GM12864 (cell line): ENCODE data around the gene ZNF326.

Experiments used
- DNase-seq: peaks from one replicate; pipeline ENCODE4 v3.0.0-alpha.2; 2011; ENCODE audit warnings: low read depth
- H3K4me3 ChIP-seq: 2 replicates; pipeline ENCODE4 v1.5.1; 2011; ENCODE audit warnings: mild to moderate bottlenecking, low read depth, low read length, control low read depth
- TF ChIP-seq, protein P1 (sequence below): IDR thresholded peaks from 2 replicates; pipeline ENCODE4 v1.5.1; 2011; ENCODE audit warnings: low read depth, mild to moderate bottlenecking, moderate library complexity, low read length, control low read depth, inconsistent platforms; ENCODE audit errors: missing control alignments

The ZNF326 gene

DNA sequence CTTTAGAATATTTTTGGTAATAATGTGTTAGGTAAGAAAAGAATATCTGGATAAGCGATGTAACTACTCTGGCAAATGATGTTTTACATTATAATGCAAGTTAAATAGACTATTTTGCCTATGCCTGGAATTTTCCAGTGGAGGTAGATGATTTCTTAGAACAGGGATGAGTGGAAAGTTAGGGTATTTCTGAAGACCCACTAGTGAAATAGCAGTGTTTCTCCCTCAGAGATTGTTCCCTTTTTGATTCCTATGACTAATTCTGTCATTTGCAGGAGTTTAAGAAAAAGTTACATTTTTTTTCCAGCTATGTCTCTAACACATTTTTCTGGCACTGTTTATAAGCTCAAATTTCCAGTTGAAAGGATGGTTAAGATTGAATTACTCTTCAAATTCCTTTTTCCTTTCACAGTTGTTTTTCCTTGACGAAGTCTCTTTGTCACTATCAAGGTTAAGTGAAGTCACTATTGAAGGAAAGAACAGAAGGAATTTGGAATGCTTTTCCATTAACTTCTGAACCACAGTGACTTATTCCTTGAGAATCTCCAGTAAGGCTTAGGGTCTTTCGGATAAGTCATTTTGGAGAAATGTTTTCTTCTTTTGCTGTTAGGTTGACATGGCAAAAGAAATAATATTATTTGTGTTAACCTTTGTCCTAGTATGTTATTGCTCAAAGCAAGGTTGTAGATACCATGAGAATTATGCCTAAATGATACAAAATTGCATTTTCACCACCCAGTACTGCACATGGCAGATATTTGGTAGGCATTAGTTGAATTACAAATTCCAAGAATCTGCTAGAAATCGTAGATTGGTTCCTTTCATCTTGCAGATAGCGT lies 42.9 kb upstream of the ZNF326 start:
- DNase-seq = no peak
- no peak overlapping the region for H3K4me3 ChIP-seq
- TF ChIP-seq, protein P1, sequence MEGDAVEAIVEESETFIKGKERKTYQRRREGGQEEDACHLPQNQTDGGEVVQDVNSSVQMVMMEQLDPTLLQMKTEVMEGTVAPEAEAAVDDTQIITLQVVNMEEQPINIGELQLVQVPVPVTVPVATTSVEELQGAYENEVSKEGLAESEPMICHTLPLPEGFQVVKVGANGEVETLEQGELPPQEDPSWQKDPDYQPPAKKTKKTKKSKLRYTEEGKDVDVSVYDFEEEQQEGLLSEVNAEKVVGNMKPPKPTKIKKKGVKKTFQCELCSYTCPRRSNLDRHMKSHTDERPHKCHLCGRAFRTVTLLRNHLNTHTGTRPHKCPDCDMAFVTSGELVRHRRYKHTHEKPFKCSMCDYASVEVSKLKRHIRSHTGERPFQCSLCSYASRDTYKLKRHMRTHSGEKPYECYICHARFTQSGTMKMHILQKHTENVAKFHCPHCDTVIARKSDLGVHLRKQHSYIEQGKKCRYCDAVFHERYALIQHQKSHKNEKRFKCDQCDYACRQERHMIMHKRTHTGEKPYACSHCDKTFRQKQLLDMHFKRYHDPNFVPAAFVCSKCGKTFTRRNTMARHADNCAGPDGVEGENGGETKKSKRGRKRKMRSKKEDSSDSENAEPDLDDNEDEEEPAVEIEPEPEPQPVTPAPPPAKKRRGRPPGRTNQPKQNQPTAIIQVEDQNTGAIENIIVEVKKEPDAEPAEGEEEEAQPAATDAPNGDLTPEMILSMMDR = no peak

DNA sequence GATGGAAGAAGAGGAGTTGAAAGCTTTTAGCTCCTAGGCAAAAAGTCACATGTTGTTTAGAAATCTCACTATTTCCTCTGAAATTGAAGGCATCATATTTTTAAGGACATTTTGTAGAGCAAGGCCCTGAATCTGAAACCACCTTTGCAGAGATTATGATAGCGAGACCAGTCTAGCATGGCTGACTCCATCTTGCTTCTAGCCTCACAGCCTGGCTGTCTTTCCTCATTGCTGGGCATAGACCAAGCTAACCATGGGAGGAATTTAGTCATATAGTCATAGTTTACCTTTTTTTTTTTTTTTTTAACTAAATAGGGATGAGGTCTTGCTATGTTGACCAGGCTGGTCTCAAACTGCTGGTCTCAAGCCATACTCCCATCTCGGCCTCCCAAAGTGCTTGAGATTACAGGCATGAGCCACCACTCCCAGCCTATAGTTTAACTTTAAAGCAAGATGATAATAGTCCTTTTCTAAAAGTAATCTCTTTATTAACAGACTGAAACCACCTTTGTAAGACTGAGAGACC lies 42.2 kb upstream of the ZNF326 start:
- no peak for DNase-seq
- TF ChIP-seq, protein P1 = no peak
- H3K4me3 ChIP-seq = no peak overlapping the region

DNA sequence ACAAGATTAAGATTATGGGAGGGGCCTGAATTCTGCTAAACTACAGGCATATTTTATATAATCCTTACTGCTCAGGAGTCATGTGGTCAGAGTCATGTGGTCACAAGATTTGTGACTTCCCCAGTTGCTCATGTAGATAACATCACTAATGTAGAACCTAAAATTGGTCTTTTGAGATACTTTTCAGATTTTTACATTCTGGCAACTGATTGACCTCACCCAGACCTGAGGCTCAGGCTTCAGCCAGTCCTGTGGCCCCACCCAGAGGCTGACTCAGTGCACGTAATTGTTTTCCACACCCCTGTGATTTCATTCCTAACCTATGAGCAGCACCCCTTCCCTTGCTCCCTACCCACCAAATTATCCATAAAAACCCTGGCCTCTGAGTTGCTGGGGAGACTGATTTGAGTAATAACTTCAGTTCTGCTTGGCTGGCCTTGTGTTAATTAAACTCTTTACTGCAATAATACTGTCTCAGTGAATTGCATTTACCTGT lies 41.7 kb upstream of the ZNF326 start:
- DNase-seq = no peak
- TF ChIP-seq, protein P1 = peak; percentile 42
- no peak overlapping the region for H3K4me3 ChIP-seq

DNA sequence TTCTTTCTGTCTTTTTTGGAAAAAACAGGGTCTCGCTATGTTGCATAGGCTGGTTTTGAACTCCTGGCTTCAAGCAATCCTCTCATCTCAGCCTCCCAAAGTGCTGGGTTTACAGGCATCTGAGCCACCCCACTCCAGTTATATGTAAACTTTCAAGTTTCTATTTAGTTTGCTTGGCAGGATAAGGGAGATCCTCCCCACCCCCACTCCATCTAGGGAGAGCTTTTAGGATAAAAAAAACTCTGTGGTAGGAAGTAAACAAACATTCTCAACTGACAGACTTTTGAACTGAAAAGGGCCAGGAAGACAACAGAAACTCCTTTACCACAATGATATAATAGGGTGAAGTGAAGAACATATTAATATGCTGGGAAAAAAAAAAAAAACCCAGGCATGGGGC lies 41.0 kb upstream of the ZNF326 start:
- TF ChIP-seq, protein P1 = no peak
- DNase-seq = no peak
- no peak overlapping the region for H3K4me3 ChIP-seq

DNA sequence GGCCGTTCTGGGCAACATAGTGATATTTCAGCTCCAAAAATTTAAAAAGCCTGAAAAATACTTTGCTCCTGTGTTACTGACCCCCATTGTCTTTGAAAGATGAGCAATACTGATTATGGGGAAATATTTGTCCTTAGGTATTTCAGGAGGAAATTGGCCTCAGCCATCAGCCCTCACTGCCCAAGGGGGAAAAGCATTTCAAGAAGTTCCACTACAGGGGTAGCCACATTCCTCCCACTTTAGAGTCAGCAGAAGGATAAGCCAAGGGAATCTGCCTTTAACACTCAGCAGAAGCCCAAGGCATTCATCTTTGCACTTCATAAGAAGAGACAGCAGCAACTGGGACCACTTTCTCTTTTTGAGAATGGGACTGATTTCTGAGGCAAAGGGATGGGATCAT lies 40.5 kb upstream of the ZNF326 start:
- TF ChIP-seq, protein P1 = no peak
- no peak for DNase-seq
- no peak overlapping the region for H3K4me3 ChIP-seq

DNA sequence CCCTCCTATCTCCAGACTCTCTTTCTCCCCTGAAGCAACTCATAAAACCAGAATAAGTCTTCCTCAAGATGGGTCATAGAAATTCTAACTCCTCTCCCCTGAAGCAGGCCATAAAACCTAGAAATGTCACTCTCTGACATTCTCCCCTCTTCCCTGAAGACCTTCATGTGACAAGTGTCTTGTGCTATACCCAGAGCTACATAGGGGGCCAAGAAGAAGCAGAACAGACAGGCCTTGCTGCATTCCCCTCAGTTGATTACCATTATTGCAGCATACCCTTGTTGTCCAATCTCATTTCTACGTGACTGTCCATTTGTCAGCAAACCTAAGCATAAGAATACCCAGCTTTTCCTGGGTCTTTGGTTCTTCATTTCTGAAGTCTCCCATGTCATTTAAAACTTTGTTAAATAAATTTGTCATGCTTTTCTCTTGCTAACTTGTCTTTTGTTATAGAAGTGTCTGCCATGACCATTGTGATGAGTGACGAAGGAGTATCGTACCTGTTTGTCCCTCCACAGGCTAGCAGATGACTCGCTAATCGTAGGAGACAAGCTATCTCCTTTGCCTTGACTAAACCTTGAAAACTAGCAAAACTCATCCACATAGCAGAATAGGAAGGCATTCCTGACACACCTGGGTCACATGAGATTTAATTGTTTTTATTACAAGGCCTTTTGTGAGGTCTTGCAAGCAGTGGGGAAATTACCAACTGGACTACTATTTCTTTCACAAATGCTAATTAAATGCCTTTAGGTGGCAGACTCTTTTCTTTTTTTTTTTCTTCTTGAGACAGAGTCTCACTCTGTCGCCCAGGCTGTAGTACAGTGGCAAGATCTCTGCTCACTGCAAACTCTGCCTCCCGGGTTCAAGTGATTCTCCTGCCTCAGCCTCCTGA lies 39.4 kb upstream of the ZNF326 start:
- TF ChIP-seq, protein P1 = no peak
- H3K4me3 ChIP-seq = no peak overlapping the region
- DNase-seq = no peak
